Measurements from ENCODE around the gene PSAP.

PSAP gene

GRCh38 chr10:71812913-71813590 is 38.0 kb downstream of the PSAP start:
- in situ Hi-C loops (cut with HindIII; ENCODE audit: low sequenced_read_pairs), result no loop called here

- in situ Hi-C loops (cut with HindIII; ENCODE audit: low sequenced_read_pairs), result no loop called here
These were observed 38.8 kb downstream of the PSAP start for GRCh38 chr10:71812016-71812912.

GRCh38 chr10:71811351-71811750 is 39.7 kb downstream of the PSAP start:
- in situ Hi-C loops (cut with HindIII; ENCODE audit: low sequenced_read_pairs), result no loop called here

GRCh38 chr10:71810048-71810750 is 40.9 kb downstream of the PSAP start:
- in situ Hi-C loops (cut with HindIII; ENCODE audit: low sequenced_read_pairs), result no loop called here

- in situ Hi-C loops (cut with HindIII; ENCODE audit: low sequenced_read_pairs), result no loop called here
These were observed 41.4 kb downstream of the PSAP start for GRCh38 chr10:71809628-71810027.

GRCh38 chr10:71807557-71808510 is 43.2 kb downstream of the PSAP start:
- in situ Hi-C loops (cut with HindIII; ENCODE audit: low sequenced_read_pairs), result no loop called here

- in situ Hi-C loops (cut with HindIII; ENCODE audit: low sequenced_read_pairs), result no loop called here
These were observed 44.1 kb downstream of the PSAP start for GRCh38 chr10:71806704-71807556.

GRCh38 chr10:71805776-71806703 is 45.0 kb downstream of the PSAP start:
- in situ Hi-C loops (cut with HindIII; ENCODE audit: low sequenced_read_pairs), result no loop called here

GRCh38 chr10:71804077-71804476 is 47.0 kb downstream of the PSAP start:
- in situ Hi-C loops (cut with HindIII; ENCODE audit: low sequenced_read_pairs), result no loop called here

GRCh38 chr10:71802715-71803488 is 48.1 kb downstream of the PSAP start:
- in situ Hi-C loops (cut with HindIII; ENCODE audit: low sequenced_read_pairs), result no loop called here

GRCh38 chr10:71802235-71802634 is 48.8 kb downstream of the PSAP start:
- in situ Hi-C loops (cut with HindIII; ENCODE audit: low sequenced_read_pairs), result no loop called here

- in situ Hi-C loops (cut with HindIII; ENCODE audit: low sequenced_read_pairs), result no loop called here
These were observed 49.7 kb downstream of the PSAP start for GRCh38 chr10:71801361-71801760.

GRCh38 chr10:71799608-71800453 is 51.2 kb downstream of the PSAP start:
- in situ Hi-C loops (cut with HindIII; ENCODE audit: low sequenced_read_pairs), result no loop called here

GRCh38 chr10:71799112-71799511 is 51.9 kb downstream of the PSAP start:
- in situ Hi-C loops (cut with HindIII; ENCODE audit: low sequenced_read_pairs), result no loop called here

- in situ Hi-C loops (cut with HindIII; ENCODE audit: low sequenced_read_pairs), result no loop called here
These were observed 52.8 kb downstream of the PSAP start for GRCh38 chr10:71798308-71798624.

GRCh38 chr10:71797533-71798307 is 53.3 kb downstream of the PSAP start:
- in situ Hi-C loops (cut with HindIII; ENCODE audit: low sequenced_read_pairs), result no loop called here
